GM18870 (cell line): ENCODE measurements around the gene GPR148.
"Not testable (repeated sequence)": the region's sequence is repeated elsewhere in the genome, so short reads cannot be mapped to it uniquely, and the experiment has no call there.

ENCODE experiments used
- ATAC-seq: cut with Tn5 transposase; IDR thresholded peaks from one replicate; pipeline ENCODE4 v1.9.1; 2021; ENCODE audit warnings: moderate library complexity; ENCODE audit not compliant: unreplicated experiment

GPR148 gene

GRCh38 chr2:130728549-130729316 is at the start of gene GPR148:
Gene GPR148, plus strand, starts transcription at chr2:130729070. Its CDS starts 82 bp downstream, at chr2:130729152.
- ATAC-seq: no peak

DNA sequence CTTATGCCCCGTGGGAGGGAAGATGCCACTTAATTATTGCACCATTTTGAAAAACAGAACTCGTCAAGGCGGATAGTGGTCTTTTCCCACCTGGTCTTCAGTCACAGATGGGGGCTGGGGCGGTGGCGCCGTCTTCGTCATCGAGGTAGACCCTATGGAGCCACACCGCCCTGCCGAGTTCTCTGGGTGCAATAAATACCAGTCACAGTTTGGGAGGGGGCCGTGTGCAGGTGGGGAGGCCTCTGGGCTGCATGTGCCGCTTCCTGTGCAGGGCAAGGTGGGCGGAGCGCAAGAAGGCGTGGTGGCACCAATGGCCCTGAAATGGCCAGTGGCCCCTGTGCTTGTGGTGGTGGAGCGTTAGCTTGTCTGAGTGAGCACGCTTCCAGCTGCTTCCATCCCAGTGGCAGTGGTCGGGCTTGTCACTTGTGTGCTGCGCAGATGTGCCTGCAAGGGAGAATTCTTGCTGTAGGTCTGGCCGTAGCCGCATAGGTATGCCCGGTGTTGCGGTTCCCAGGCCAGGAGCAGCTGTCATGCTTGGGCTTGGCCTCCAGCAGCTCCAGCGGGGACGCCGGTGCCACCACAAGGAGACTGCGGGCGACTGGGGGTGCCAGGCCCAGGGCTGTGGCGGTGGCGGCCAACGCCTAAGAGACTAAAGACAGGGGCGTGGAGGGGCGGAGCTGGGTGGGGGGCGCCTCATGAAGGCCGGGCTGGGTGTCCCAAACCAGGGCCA is 36.7 kb upstream of the GPR148 start:
- ATAC-seq: not testable (repeated sequence)

DNA sequence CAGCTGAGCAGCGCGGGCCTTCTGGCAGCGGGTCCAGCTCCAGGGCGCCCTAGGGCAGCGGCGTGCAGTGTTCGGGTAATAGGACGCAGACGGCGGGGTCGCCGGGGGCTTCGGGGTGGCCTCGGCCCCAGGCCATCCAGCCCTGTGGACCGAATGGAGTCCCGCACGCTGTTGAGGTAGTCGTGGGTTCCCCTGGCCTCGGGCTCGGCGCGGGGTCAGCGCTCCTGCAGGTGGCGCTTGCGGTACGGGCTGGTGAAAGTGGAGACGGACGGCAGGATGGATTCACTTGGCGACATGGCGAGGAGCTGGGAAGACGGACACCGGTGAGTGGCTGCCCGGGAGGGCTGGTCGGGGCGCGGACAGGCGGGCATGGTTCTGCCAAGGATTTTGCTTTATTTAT is 35.4 kb upstream of the GPR148 start:
- ATAC-seq: not testable (repeated sequence)

- ATAC-seq: not testable (repeated sequence)
Measured at GRCh38 chr2:130703250-130703649, 25.6 kb upstream of the GPR148 start.

- ATAC-seq: not testable (repeated sequence)
Measured at GRCh38 chr2:130714795-130715194, 14.1 kb upstream of the GPR148 start.

- no peak for ATAC-seq
Measured at GRCh38 chr2:130720036-130720435, 8.8 kb upstream of the GPR148 start.

DNA sequence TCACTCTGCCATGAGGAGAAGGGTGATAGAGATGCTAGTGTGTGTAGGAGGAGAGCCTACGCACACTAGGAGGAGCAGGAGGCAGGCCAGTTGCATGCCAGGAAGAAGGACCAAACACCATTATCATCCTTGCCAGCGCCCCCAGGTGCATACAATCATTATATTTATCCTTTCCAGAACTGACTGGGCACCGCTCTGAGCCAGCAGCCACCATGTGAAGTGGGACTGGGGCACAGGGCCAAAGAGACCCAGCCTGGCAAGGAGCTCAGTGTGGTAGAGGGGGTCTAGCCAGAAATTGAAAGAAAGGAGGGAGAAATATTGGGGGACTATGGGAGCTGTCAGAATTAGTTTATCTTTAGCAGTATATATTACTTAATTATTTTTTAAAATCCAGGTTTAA is 8.3 kb upstream of the GPR148 start:
- no peak for ATAC-seq

DNA sequence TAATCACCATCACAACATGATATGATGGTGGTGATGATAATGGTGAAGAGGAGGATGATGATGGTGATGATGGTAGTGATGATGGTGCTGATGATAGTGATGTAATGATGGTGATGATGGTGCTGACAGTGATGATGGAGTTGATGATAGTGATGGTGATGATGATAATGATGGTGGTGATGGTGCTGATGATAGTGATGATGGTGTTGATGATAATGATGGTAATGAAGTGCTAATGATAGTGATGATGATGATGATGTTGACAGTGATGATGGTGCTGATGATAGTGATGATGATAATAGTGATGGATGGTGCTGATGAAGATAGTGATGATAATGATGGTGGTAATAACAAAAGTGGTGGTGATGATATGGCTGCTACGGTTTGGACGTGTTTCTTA is 4.4 kb upstream of the GPR148 start:
- no peak for ATAC-seq

DNA sequence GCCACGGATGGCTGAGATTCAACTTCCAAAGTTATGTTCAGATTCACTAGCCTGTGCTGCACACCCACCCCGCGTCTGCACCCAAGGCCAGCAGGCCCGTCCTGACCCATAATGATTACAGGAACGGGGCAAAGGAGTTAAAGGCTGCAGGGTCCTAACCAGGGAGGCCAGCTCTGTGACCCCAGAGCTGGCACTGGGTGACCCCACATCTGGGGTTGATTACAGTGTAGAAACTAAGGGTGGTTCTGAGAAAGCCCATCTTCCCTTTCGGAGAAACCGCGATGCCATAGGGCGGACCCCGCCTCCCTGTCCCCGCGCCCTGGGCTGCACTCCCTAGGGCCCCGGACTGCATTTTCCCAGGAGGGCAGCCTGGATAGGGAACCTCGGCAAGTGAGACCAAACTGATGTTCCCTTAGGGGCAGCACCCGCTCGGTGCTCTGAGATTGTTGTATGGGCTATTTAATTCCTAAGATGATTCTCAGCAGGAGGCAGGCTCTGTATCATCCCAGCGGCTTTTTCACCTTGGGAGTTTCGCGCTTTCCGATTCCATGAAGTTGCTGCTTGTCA is 2.2 kb upstream of the GPR148 start:
- no peak for ATAC-seq

DNA sequence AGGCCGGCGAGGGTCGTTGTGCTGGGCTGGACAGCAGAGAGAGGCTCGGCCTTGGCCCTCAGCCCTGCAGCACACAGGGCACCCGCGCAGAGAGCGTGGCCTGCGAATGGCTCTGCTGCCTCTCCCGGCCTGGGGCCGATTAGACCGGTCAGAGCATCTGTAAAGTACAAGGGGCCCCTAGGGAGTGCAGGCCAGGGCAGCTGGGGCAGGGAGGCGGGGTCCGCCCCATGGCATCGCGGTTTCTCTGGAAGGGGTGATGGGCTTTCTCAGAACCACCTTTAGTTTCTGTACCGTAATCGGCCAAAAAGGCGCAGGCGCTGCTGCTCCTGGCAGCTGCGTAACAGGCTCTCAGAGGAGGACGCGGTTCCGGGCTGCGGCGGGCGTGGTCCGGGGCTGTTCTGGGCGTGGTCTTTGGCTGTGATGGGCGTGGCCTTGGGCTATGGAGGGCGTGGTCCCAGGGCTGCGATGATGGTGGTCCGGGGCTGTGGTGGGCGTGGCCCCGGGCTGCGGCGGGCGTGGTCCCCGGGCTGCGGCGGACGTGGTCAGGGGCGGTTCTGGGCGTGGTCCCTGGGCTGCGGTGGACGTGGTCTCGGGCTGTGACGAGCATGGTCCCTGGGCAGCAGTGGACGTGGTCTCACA is 1.5 kb upstream of the GPR148 start:
- ATAC-seq: peak; percentile 87

DNA sequence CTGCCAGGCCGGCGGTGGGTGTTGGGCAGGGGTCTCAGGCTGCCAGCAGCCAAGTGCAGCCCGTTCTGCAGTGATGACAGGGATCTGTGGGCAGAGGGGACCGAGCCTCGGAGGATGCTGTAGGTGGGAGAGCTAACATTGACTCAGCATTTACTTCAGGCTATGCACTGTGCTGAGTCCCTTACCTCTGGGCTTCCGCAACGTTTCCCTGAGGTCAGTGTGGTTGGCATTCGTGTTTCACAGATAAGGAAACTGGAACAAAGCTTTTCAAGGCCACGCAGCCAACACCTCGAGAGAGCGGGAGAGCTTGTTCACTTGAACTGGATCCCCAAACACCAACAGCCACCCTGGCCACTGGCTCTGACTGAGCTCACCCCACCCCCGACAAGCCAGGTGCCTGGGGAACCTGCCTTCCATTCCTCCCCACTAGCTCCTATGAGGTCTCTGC is 839 bp upstream of the GPR148 start:
- ATAC-seq: peak; percentile 22

GRCh38 chr2:130729322-130730299 is 741 bp downstream of the GPR148 start:
- ATAC-seq: no peak

GRCh38 chr2:130732257-130732656 is 3.4 kb downstream of the GPR148 start:
- not testable (repeated sequence) for ATAC-seq

- ATAC-seq: no peak
Measured at GRCh38 chr2:130735200-130735599, 6.3 kb downstream of the GPR148 start.

DNA sequence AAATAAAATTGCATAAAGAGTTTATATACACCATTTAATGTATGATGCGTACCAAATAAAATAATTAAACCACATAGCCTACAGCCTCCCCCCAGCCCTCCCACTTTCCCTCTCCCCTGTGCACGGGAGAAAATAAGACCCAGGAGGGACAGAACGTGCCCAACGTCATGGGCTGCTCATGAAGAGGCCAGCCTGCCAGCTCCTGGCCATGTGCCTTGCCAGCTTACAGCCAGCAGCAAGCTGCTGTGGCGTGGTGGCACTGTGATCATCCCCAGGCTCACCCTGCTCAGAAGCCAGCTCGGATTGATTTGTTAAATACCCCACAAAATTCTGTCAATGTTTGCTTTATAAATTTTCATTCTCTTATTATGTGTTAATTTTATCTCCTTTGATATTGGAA is 7.6 kb downstream of the GPR148 start:
- no peak for ATAC-seq

DNA sequence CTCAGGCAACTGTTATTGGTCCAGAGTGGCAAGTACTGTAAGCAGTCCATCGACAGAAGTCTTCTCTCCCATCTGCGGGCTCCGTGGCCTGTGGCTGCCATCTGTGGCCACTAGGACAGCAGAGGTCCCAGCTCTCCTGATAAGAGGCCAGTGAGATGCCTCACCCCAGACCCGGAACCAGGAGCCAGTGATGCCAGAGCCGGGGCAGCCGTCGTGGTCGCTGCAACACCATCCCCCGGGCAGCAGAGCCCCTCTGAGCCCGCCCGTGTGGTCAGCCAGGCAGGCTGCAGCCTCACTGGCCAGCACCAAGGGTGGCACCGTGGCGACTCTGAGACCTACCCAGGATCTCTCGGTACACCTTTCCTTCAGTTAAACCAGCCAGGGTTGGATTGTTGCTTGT is 8.7 kb downstream of the GPR148 start:
- ATAC-seq: no peak

GRCh38 chr2:130740671-130741070 is 11.8 kb downstream of the GPR148 start:
- no peak for ATAC-seq

DNA sequence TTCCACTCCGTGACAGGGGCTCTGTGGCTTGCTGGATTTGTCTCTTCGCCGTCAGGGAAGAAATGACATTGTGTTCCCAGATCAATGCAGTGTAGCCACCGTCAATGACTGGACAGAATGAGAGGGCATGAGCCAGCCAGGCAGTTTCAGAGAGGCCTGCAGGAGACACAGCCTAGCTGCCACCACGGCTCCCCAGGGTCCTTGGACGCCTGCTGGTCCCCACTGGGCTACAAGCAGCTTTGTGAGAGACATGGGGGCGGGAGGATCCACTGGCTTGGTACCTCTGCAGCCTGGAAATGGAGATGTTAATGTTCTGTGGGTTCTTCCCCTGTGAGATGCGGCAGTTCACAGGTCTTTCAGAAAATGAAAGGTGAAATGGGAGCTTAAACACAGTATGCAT is 14.4 kb downstream of the GPR148 start:
- ATAC-seq: no peak

DNA sequence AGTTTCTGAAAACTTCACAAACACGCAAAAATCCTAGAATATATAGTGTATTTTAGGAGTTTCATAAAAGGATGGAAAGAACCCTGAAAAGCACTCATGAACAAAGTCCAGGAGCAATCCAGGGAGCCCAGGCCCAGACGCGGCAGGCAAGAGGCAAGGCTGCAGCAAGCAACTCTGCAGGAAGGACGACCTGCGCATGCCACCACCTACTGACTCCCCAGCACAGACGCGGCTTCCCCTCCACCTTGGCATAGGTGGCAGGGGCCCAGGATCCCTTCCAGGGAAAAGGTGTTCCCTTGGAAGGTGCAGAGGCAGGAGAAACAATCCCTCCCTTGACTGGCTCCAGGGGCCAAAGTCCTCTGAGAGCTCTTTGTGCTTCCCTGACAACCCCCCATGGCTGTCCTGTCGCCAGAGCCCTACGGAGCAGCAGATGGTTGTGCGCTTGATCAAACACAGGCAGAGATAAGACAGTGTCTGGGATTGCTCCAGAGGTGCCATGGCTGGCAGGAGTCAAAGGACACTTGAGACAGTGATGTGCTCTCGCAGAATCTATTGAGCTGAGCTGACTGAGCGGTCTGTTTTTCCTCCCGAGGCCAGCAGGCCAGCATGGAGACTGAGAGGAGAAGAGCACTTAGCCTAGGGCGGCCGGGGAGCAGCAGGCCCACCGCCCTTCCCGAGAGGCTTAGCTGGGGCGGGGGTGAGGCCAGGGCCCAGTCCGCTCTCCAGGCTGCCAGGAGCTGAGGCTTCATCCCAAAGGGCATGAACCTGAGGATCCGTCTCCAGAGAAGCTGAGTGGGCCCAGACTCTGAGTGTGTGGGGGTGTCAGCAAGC is 15.6 kb downstream of the GPR148 start:
- no peak for ATAC-seq
